Erythroblast (primary cell): ENCODE data around the gene MROH2A.

Experiments used
- DNase-seq, 2 experiments: peaks; one replicate each; lab custom pipeline; 2025; lab: John Stamatoyannopoulos, UW
- GATA1 ChIP-seq: IDR thresholded peaks from 2 replicates; pipeline ENCODE4 v1.6.1; 2011; ENCODE audit warnings: low read depth, mild to moderate bottlenecking, control low read depth, low read length, moderate library complexity
- POLR2A ChIP-seq: IDR thresholded peaks from 2 replicates; pipeline ENCODE4 v1.6.1; 2011; ENCODE audit warnings: mild to moderate bottlenecking, low read length

The MROH2A gene

DNA sequence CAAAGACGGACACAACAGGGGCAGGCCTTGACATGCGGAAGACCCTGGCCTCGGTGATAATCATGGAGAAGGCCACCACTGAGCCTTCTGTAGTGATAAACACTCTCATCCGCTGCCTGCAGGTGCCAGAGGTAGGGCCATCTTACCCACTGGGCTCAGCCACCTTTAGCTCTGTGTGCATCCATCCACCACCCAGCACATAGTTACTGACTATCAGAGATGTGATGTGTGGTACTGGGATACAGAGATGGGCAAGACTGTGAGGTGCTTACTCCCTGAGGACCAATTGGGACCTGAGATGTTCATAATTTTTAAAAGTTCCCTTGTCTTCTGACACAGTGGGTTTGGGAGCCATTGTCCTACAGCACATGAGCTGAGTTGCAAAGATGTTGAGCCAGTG lies 1.6 kb downstream of the MROH2A start:
- no peak for TF ChIP-seq POLR2A
- no peak for TF ChIP-seq GATA1
- DNase-seq = no peak

DNA sequence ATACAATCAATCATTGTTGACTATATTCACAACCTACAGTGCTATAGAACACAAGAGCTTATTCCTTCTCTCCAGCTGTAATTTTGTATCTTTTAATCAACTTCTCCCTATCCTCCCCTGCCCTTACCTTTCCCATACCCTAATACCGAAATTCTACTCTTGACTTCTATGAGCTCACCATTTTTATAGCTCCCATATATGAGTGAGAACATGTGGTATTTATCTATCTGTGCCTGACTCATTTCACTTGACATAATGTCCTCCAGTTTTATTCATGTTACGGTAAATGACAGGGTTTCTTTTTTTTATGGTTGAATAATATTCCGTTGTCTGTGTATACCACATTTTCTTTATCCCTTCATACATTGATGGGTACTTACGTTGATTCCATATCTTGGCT lies 2.6 kb downstream of the MROH2A start:
- TF ChIP-seq POLR2A (no peak), GATA1 (no peak)
- no peak for DNase-seq

DNA sequence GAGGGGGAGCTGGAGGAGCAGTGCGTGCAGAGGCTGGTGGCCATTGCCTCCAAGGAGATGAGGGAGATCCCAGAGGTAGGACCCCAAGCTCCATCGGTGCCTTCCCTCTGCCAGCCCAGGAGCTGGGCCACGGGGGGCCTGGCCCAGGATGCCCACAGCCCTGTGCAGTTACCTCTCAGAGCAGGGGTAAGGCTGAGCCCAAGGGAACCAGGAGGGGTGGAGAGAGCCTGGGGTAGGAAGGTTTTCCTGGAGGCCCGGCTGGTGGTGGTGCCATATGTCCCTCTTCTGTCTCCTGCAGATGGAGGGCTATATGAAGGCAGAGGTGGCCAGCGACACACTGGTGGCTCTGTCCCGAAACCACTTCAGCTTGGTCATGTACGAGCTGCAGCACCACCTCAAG lies 11.4 kb downstream of the MROH2A start:
- TF ChIP-seq POLR2A (no peak), GATA1 (no peak)
- DNase-seq = no peak

DNA sequence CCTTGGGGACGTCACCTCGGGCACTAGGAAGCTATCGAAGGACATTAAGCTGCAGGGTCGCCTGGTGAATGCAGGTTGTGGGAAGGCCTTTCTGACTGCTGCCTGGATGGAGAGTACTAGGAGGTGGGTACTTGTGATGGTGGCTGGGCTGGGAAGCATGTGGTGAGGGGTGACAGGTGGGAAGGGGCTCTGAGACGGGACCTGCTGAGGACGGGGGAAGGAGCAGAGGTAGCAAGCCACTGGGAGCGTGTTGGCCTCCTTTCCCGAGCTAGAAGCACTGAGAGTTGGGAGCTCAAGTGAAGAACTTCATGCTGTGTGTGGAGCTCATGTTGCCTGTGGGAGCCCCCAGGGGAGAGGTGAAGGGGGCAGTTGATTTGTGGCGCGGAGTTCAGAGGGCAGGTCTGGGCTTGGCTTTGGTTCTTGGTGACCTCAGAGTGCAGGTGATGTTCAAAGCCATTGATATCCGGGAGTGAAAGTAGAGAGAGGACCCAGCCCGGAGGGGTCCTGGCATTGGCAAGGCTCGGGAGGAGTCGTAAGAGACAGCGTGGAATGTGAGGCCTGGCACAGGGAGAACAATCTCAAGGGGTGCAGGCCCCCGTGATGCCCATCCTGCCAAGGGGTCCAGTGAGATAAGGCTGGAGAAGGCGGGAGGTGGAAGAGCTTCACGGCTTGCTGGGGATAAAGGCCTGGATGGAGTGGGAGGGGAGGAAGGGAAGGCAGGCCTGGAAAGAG lies 13.2 kb downstream of the MROH2A start:
- no peak for TF ChIP-seq POLR2A
- no peak for TF ChIP-seq GATA1
- DNase-seq = no peak

DNA sequence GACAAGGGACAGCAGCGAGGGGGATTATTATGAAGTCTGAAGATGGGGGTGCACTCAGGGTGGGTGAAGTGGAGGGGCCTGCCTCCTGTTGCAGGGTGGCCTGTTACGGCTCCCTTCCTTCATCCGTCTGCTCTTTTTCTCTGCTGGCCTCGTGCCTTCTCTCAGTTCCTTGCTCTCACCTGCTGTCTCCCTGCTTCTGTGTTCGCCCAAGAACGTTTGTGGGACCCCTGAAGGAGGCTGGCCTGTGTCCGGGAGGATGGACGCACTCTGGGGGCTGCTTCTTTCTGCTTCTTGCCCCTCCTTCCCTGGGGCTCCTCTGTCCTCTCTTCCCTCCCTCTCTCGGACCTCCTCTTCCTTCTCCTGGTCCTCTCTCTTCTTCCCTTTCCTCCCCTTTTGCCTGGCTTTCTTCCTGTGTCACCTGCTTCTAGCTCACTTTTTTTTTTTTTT lies 13.8 kb downstream of the MROH2A start:
- TF ChIP-seq GATA1 (no peak), POLR2A (no peak)
- no peak for DNase-seq

DNA sequence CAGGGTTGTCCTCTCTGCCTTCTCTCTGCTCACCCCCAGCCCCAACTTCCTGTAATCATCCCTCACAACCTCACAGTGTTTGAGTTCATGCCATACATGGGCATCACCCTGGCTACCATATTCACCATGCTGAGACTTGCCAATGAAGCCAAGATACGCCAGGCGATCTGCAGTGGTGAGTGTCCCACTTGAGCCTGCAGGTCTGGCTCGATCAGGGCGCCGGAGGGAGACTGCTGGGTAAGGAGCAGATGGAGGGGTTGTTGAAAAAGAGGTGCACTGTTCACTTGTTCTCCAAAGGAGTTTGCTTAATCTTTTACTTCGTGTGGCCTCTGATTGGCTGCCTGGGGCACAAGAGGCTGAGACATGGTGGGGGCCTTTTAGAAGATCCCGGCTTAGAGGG lies 14.6 kb downstream of the MROH2A start:
- no peak for DNase-seq
- TF ChIP-seq GATA1 = no peak
- no peak for TF ChIP-seq POLR2A

DNA sequence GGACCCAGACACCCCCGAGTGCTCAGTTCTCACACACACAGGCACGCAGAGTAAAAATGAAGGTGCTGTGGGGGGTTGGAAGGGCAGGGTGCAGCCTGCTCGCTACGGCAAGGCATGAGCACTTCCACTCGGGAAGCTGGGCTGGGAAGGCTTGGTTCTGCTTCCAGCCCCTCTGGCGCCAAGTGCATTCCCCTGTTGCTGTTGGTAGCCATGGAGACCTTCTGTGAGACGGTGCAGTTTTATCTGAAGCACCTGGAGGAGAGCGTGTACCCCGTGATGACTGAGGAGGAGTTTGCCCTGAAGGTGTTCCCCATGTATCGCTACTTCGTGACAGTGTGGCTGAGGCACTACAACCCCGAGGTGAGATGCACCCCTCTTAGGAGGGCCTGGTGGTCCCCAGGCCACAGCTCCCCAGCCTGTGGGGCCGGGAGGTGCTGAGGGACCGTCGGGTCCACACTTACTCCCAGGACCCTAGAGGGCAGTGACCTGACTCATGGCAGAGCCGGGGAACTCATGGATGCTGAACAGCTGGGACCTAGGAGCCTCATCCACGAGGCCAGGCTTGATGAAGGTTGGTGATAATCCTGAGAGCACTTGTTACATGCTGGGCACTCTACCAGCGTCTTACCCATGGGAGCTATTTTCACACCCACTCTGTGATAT lies 15.5 kb downstream of the MROH2A start:
- no peak for DNase-seq
- TF ChIP-seq POLR2A (no peak), GATA1 (no peak)

DNA sequence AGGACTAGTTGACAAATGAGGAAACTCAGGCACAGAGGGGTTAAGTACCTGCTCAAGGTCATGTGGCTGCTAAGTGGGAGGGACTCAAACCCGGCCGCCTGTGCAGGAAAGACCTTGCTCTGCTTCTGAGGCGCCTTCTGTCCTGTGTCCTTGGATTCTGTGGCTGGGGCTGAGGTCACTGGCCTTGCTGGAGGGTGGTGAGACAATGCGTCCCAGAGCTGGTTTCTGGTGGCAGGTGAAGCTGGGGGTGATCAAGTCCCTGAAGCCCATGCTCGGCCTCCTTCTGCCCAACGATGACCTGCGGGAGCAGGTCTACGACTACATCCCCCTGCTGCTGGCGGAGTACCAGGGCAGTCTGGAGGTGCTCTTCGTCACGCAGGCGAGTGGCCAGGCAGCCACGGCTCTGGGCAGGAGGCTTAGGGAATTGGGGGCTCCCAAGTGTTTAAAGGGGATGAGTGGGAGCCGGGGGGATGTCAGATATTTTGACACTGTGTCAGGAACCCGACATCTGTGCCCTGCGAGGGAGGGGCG lies 16.1 kb downstream of the MROH2A start:
- TF ChIP-seq POLR2A (no peak), GATA1 (no peak)
- no peak for DNase-seq

DNA sequence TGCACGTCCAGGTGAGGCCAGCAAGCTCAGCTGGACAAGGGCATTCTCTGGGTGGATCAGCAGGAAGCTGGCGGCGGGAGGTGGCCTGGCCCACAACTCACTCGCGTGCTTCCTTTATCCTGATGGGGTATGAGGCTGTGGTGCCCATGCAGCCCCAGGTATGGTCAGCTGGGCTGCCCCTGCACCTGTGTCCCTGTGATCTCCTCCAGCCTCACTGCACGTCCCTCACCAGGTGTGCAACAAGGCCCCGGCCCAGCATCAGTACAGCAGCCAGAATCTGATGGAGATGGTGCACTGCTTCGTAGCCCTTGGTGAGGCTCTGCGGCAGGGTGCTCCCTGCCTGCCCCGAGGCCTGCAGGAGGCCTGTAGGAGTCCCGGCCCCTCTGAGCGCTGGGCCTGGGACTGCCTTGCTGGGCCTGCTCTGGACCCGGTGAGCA lies 17.6 kb downstream of the MROH2A start:
- no peak for DNase-seq
- no peak for TF ChIP-seq POLR2A
- TF ChIP-seq GATA1 = no peak

DNA sequence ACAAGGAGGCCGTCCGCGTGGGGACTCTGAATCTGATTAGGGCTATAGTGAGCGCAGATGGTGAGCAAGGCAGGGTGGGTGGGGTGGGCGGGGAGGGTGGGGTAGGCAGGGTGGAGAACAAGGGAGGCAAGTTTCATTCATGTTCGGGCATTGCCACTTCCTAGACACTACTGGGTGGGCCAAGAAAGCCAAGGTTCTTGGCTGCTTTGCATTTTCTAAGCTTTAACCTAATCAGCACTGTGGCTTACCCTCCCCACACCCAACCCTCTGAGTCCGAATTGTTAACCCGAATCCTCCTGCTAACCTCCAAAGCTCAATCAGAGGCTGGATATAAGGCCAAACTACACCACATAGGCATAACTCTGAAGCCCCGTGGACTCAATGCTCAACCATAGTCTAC lies 18.1 kb downstream of the MROH2A start:
- DNase-seq = no peak
- TF ChIP-seq GATA1 (no peak), POLR2A (no peak)

DNA sequence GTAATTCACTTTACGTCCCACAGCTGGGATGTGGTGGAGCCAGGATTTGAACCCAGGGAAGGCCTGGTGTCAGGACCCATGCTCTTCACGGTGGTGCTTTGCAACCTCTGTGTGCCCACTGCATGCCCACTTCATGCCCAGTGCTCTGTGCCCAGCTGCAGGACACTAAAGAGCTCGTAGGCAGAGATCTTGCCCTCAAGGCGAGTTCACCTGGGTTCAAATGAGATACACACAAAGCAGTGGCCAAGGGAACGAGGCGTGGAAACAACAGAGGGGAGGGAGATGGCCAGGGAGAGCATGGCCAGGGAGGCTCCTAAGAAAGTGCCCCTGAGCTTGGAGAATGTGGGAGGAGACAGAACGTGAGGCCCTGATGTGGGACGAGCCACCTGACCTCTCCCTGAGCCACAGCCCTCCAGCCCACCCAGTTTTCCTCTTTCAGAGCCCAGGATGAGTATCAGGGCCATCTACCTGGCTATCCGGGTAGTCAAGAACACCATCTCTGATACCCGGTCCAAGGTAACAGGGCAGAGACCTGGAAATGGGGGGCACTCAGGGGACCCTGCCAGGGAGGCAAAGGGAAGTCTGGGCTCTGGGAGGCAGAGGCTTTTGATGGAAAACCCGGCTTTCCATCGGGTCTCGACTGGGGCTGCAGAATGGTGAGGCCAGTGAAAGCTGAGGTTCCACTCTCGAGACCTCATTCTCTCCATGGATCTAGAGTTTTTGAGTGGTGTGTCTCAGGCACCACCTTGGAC lies 20.4 kb downstream of the MROH2A start:
- no peak for DNase-seq

DNA sequence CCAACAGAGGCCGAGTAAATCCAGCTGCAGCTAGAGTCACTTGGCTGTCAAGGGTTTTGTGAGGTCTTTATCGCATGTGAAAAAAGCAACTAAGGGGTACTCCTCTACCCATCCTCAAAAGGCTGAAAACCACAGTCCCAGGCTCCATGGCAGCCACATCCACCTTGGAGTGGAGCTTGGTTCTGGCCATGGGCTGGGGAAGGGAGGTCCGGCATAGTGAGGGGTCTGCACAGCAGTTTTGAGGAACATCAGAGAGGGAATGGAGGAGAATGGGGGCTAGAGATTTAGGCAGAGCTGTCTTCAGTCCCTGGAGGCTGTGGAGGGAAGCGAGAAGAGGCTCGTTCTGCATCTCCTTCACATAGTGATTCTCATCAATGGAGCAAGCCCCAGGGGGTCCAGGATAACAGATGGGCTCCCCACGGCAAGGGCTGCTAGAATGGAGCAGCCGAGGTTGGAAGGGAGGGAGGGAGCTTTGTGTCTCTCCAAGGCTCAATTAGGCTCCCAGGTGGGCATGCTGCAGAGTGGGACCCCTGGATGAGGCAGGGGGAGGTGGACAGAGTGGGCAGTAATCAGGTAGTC lies 21.0 kb downstream of the MROH2A start:
- TF ChIP-seq POLR2A = no peak
- TF ChIP-seq GATA1 = no peak

More for the DNA sequence above, 20.4 kb downstream of the MROH2A start:
- TF ChIP-seq GATA1 = no peak
- TF ChIP-seq POLR2A = no peak

DNA sequence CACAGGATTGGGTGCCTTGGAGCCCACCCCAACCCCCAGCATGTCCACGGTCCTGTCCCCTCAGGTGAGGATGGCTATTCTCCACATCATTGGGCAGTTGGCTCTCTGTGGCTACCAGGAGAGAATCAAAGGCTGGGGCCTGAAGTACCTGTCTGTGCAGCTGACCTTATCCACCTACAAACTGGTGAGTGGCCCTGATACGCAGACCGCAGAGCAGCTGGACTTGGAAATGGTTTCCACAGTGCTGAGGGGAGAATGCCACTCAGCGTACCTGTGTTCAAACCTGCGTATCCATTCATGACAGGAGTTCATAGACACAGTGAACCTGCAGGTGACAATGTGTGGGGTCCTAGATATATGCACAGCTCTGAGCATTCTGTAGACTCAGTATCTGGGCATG lies 21.6 kb downstream of the MROH2A start:
- TF ChIP-seq GATA1 (no peak), POLR2A (no peak)

More for the DNA sequence above, 21.0 kb downstream of the MROH2A start:
- DNase-seq = no peak

More for the DNA sequence above, 21.6 kb downstream of the MROH2A start:
- DNase-seq = no peak
